CD4-positive, alpha-beta T cell treated with Interleukin-1 beta for 1 hour (primary cell): ENCODE data around the gene CCDC188.

Experiments
- DNase-seq, 2 donors: peaks; one replicate each; pipeline ENCODE4 v3.0.0-alpha.2; 2020 to 2022

Gene CCDC188

GRCh38 chr22:20116376-20116950, 34.4 kb downstream of the CCDC188 start:
- DNase-seq = no peak

DNA sequence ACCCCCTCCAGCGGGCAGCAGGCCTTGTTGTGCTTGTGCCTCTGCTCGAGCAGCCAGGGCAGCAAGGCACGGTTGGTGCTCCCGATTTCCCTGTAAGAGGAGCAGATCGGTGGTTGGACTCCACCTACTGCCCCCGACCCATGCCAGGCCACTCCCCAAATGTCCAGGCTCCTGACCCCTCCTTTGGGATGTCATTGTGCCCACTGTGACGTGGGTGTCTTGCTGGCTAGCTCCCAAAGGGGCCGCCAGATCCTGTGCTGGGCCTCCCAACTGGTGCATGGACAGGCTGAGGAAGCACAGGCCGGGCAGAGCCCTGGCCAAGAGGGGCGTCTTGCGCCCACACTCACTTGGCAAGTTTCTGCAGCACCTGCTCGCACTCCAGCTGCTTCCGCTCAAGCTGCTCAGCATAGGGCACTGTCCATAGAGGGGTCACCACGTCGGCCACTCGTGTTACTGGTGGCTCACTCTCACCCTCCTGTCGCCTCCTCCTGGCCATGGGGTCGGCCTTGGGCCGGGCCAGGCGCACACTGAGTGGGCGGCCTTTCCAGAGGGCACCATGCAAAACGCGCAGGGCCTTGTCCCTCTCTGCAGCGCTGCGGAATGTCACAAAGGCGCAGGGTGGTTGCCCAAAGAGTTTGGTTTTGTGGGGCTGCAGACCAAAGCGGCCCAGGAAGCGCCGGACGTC, 35.0 kb downstream of the CCDC188 start, which contains the start of gene RANBP1:
Gene RANBP1 (plus strand): TSS at position 414 of the 685 bp plus-strand sequence. CDS start 81 bp downstream, at position 495.
- DNase-seq = no peak

DNA sequence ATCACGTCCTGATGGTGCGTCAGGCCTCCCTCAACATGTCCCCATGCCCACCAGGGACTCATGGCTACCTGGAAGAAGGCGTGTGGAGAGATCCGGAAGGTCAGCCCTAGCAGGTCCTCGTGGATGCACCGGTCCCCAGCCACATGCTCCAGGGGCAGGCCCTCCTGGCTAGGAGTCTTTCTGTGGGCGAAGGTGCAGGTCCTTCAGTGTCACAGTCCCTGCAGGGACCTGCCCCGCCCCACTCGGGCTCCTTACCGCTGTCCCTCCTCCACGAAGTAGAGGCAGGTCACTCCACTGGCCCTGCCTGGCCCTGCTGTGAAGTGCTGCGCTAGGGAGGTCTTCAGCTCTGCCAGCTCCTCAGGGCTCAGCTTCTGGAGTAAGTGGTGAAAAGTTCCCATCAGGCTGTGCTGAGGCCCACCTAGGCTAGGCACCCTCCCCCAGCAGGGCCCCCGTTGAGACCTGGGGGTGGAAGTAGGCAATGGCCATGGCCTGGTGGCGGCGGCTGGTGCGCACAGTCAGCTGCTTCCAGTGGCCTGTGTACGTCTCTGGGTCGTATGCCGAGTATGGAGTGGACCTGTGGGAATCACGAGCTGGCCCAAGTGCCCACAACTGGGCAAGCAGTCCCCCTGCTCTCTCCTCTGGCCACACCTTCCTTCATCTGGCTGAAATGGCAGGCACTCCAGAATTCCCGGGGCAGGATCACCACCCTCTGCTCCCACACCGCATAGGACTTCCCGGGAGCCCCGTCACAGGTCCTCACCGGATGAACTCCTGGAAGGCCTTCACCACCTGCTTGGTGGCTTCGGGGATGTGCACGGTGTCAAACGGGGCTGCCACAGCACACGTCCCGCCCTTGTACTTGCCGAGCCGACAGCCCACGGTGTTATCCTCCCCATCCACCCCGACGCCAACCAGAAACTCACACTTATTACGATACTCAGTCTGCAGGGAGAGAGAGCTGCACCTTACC, 36.1 kb downstream of the CCDC188 start:
- no peak for DNase-seq

- no peak for DNase-seq
These were observed 37.1 kb downstream of the CCDC188 start for GRCh38 chr22:20113551-20114310.

GRCh38 chr22:20112623-20113511, 38.0 kb downstream of the CCDC188 start:
- DNase-seq = no peak

DNA sequence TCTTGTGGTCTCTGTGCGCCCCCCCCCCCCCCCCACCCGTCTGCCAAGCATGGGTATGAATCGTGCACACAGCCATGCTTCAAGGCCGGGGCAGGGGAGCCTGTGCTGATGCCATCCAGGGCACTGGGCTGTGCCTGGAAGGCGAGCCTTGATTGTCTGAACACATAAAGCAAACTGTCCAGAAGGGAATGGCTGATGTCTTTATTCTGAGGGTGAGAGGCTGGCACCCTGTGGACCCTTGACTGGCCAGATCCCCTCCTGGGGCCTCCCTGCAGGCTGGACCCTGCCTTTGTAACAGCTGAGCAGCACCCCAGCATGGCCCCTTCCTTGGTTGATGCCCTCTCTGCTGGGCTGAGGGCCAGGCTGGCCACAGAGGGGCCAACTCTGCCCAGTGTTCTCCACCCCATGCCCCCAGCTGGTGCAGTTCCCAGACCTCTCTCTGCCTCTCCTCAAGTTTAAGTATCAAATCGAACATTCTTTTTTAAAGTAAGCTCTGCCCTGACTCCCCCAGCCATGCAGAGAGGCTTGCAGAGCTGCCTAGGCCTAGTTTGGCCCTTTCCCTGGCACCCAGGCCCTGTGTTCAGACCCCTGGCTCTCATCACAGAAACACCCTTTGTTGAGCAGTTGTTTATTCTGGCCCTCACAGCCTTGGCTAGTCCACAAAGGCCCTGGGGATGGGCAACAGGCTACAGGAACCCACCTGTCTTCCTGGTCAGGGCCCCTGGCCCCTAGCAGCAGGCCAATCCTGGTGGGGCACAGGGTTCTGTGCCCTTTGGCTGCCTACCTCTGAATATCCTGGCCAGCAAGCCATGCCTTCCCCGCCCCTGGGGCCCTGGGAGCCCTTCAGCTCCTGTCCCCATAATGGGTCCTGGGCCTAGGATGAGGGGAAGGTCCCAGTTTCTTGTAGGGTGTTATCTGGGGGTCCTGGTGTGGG, 38.9 kb downstream of the CCDC188 start:
- DNase-seq = no peak

- peak; percentile 24 to 35 for DNase-seq
These were observed 39.7 kb downstream of the CCDC188 start for GRCh38 chr22:20111045-20111688.

DNA sequence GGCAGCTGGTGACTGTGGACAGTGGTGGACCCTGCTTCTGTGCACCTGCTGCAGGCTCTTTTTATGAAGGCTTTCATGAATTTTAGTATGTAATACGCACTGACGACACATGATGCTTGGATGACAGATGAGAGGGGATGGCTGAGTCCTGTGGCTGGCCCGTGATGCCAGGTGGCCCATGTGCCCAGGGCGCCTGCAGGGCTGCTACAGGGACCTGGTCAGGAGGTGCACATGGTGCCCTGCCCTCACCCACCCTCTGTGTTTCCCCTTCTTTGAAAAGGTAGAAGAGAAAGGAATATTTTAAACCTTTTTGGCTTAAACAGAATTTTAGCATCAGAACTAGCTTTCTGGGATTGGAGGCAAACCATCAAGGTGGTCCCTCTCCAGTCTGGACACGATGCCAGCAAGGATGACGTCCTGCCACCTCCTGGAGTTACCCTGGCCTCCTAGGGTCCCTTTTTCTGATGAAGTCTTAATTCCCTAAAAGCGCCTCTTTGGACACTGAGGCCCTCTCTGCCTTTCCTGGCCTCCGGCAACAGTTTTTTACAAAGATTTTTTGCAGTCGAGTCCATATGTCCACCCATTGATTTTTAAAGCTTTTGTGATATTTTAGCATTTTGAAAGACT, 40.4 kb downstream of the CCDC188 start:
- no peak for DNase-seq

GRCh38 chr22:20109411-20110358, 41.2 kb downstream of the CCDC188 start:
- DNase-seq = no peak

DNA sequence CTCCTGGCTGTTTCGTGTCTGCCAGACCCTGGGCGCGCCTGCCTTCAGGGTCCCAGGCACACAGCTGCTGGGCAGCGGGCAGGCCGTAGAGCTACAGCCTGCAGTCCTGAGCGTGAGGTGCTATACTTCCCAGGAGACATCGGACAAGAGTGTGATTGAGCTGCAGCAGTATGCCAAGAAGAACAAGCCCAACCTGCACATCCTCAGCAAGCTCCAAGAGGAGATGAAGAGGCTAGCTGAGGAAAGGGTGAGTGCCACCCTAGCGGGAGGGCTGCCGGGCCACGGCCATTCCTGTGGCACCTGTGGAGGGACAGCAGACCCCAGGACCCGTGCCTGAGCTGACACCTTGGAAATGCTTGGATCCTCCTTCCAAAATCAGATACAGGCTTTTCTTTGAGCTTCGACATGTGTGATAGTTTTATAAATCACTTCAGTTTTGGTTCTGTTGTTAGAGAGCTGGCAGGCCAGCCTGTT, 42.1 kb downstream of the CCDC188 start:
- no peak for DNase-seq

- no peak for DNase-seq
These were observed 42.7 kb downstream of the CCDC188 start for GRCh38 chr22:20107951-20108756.

GRCh38 chr22:20107471-20107901, 43.4 kb downstream of the CCDC188 start:
- no peak for DNase-seq

GRCh38 chr22:20106849-20107237, 44.0 kb downstream of the CCDC188 start:
- no peak for DNase-seq

DNA sequence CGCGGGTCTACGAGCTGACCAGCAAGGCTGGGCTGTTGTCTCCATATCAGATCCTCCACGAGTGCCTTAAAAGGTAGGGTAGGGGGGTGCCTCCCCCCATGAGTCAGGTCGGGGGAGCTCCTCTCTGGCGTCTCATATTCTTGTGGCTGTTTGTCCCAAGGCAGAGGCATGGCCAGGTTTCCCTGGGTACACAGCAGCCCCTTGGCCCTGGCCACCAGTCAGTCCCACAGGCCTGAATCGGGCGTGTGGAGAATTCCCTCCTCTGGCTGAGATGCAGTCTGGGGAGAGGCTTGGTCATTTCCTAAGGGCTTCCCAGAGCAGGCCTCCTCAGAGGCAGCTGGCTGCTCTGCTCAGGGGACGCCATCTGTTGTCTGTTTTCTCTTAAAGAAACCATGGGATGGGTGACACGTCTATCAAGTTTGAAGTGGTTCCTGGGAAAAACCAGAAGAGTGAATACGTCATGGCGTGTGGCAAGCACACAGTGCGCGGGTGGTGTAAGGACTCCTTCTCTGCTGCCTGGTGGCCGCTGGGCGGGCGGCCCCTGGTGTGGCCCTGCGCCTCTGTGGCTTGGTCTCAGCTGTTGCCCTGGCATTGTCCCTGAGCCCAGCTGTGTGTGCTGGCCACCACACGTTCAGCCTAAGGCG, 44.5 kb downstream of the CCDC188 start:
- DNase-seq = no peak

DNA sequence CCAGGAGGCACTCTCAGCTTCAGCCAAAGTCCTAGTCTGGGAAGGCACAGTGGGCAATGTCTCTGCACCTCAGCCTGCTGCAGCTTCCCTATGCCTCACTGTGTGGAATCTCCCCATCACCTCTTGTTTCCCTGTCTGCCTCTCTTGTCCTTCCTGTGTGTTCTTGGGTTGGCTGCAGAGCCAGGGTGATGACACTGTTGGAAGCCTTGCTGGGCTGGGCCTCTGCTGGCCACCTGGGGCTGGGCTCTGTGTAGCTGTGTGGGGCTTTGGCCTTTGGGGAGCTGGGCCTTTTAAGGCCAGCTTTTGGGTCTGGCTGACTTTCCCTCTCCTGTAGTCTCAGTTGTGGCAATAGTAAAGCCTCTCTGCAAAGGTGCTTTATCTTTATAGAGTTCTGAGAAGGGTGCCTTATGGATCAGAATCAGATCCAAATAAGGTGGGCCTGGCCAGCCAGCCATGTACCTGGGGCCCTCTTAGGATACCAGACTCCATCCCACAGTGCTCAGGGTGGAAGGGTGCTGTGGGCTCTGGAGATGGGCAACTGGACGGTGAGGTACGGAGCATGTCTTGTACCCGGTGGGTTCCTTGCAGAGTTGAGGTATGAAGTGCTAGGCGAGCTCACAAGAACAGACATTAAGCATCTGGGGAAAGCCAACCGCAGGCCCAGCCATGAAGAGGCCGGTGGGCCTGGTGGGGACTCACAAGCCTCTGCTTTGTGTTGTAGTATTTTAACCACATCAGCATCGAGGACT, 45.2 kb downstream of the CCDC188 start:
- DNase-seq = no peak
